Amygdala (tissue), 56 donors: ENCODE results near the gene APRT.

ENCODE experiments used
- DNase-seq, 56 donors: peaks; one replicate each; lab custom pipeline; 2025; lab: John Stamatoyannopoulos, UW

APRT gene

GRCh38 chr16:88762941-88763340, 48.8 kb downstream of the APRT start:
- DNase-seq, result no peak

GRCh38 chr16:88762258-88762870, 49.4 kb downstream of the APRT start:
- DNase-seq, result no peak

GRCh38 chr16:88761830-88762229, 49.9 kb downstream of the APRT start:
- DNase-seq, result no peak

DNA sequence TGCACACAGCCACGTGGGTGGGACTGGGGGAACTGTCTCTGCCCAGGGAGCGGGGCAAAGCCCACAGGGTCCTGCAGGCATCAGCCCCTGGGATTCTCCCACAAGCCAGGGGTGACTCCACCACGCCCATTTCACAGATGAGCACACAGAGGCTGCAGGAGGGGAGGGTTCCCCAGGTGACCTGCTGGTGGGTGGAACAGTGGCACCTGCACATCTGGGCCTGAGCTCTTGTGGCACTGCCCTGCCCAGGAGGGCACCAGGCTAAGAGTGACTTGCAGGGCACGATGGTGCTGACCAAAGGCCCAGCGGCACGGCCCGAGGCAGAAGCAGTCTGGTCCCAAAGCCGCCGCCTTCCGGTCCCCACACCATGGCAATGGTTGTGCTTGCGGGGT, 50.6 kb downstream of the APRT start:
- no peak for DNase-seq

DNA sequence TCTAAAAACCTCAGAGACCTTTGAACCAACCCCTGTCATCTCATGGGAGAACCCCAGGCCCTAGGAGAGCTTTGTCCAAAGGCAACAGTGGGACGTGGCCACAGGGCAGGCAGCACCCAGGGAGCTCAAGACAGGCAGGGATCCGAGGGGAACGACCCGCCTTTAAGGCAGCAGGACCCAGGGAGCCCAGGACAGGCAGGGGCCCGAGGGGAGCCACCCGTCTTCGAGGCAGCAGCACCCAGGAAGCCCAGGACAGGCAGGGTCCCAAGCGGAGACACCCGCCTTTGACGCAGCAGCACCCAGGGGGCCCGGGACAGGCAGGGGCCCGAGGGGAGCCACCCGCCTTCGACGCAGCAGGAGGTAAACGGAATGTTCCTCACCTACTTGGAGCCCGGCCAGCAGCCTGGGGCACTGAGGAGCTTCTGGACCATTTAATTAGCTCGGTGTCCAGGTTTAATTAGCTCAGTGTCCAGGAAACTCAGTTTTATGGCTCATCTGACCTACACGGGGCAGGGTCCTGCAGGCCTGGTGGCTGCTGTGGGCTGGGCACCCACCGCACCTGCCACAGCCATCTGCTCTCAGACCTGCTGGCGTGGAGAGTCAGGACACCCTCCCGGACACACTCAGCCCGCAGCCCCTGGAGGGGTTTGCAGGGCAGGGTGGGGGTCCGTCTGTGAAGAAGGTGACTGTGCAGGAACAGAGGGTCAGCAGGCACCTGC, 51.1 kb downstream of the APRT start:
- no peak for DNase-seq

DNA sequence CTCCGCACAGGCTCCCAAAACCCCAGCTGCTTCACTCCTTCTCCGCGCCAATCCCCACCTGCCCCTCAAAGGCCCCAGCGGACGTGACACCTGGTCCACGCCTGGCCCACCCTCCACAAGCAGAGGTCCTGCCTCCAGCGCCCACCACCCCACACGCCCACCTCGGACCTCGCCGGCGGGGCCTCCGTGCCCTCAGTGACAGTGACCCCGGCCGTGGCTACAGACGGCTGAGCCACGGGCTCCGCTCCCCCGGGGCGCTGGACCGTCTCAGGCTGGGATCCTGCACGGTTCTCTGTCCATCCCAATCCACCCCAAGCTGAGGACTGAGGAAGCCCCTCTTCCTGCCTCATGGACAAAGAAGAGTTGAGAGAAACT, 51.8 kb downstream of the APRT start:
- no peak for DNase-seq
